Kidney (tissue), 14 donors: ENCODE data around the gene GCNA. TPM values are rescaled to one million over a fixed set of nuclear protein-coding genes. Genes with fewer than 3 reads are reported as not detected.

Source experiments
- DNase-seq, 5 donors: peaks; one replicate each; pipeline ENCODE4 v3.0.0-alpha.2; 2013 to 2020
- FAIRE-seq: peaks from 2 replicates; lab custom pipeline; 2012; peaks lifted over from hg19 to GRCh38; lab: Jason Lieb, UNC
- H3K27ac ChIP-seq, 2 donors: one replicate each; pipeline ENCODE4 v1.7.0; 2013; ENCODE audit warnings: low read depth in 2 of 2, low read length in 2 of 2, inconsistent platforms in 1 of 2
- H3K27me3 ChIP-seq: one replicate; pipeline ENCODE4 v1.7.1; 2013; ENCODE audit warnings: low read length, inconsistent platforms; ENCODE audit not compliant: control insufficient read depth, insufficient read depth
- H3K36me3 ChIP-seq, 3 donors: one replicate each; pipeline versions ENCODE4 v1.7.0 to v1.7.1; 2013; ENCODE audit warnings: low read length in 3 of 3, control low read depth in 1 of 3, inconsistent platforms in 1 of 3; ENCODE audit not compliant: insufficient read depth in 3 of 3, control insufficient read depth in 2 of 3
- H3K4me1 ChIP-seq, 3 donors: one replicate each; pipeline versions ENCODE4 v1.7.0 to v1.7.1; 2013; ENCODE audit warnings: low read length in 3 of 3, inconsistent platforms in 1 of 3, low read depth in 1 of 3; ENCODE audit not compliant: control insufficient read depth in 2 of 3, insufficient read depth in 2 of 3
- H3K4me3 ChIP-seq, 3 donors: one replicate each; pipeline versions ENCODE4 v1.7.0 to v1.8.1; 2013; ENCODE audit warnings: low read length in 3 of 3, control low read depth in 1 of 3, inconsistent platforms in 1 of 3
- H3K9ac ChIP-seq, 3 donors: one replicate each; pipeline versions ENCODE4 v1.7.0 to v1.7.1; 2013; ENCODE audit warnings: low read length in 3 of 3, control low read depth in 1 of 3, inconsistent platforms in 1 of 3
- H3K9me3 ChIP-seq, 3 donors: one replicate each; pipeline versions ENCODE4 v1.7.0 to v1.7.1; 2013; ENCODE audit warnings: low read length in 3 of 3, control low read depth in 1 of 3, inconsistent platforms in 1 of 3; ENCODE audit not compliant: control insufficient read depth in 2 of 3, insufficient read depth in 1 of 3
- CTCF ChIP-seq: IDR thresholded peaks from 3 replicates; pipeline ENCODE4 v1.5.1; 2012; ENCODE audit warnings: mild to moderate bottlenecking, moderate library complexity, borderline replicate concordance; ENCODE audit not compliant: insufficient read depth; ENCODE audit errors: extremely low read depth
- intact Hi-C: fragments of 100-400 bp; cut with DNase I; formaldehyde crosslinking; loops from one replicate; pipeline ENCODE4 v1.11.1; 2022
- polyA plus RNA-seq: library from polyadenylated mRNA; stranded (reverse); fragments of 350-450 nt; fragmentation: Illumina TruSeq; extraction: RNeasy Lipid Tissue Mini Kit (QIAGEN cat#74804); gene quantifications from one replicate; pipeline ENCODE4 v1.2.3, GENCODE V29; 2014; ENCODE audit warnings: low read depth, low replicate concordance; ENCODE audit not compliant: insufficient read depth
- total RNA-seq: library from RNA; stranded (reverse); fragmentation: NEBNext Ultra II Directional; extraction: Animal tissue kit (Norgen Biotek cat#: 25700); gene quantifications from one replicate; pipeline ENCODE4 v1.2.1, GENCODE V29; 2021
- donor health status: control.
- donor health status: control.
- donor health status: control.
- donor health status: control.
- donor health status: control.
- donor health status: DM: yes; HTN: yes; CAD: no.
- donor health status: Normal renal cell carcinoma (clear cell type).

The GCNA gene
- total and polyA plus RNA-seq, 2 donors from 2014 or later, result 1.6 to 2.7 TPM

- FAIRE-seq, result no peak
- Histone ChIP-seq H3K27me3 (no peaks in the 10 kb centered on the region), H3K9me3 (no peaks in the 10 kb centered on the region), H3K4me3 (peak overlapping the region; percentile 96), H3K36me3 (peaks cover 0 to 5% (median 2%) of the 10 kb centered on the region in 3 donors), H3K27ac (peak overlapping the region in 1 of 2 donors; percentile 94), H3K9ac (peak overlapping the region; percentile 41 to 98 (median 97)), H3K4me1 (peaks cover 0 to 9% (median 7%) of the 10 kb centered on the region in 3 donors)
- intact Hi-C loops, result no loop called here
- no peak for TF ChIP-seq CTCF
- DNase-seq, result peak in 1 of 5 donors; percentile 13
Observed at GRCh38 chrX:71534773-71535544, 43.3 kb upstream of the GCNA start.

GRCh38 chrX:71536285-71536684, 42.0 kb upstream of the GCNA start:
- H3K27me3 ChIP-seq, result no peaks in the 10 kb centered on the region
- peaks cover 0 to 5% (median 2%) of the 10 kb centered on the region in 3 donors for H3K36me3 ChIP-seq
- H3K27ac ChIP-seq, result no peak overlapping the region
- no peak for TF ChIP-seq CTCF
- peaks cover 0 to 12% (median 9%) of the 10 kb centered on the region in 3 donors for H3K4me1 ChIP-seq
- FAIRE-seq (no peak), DNase-seq (no peak)
- H3K9ac ChIP-seq, result peak overlapping the region in 1 of 3 donors; percentile 34
- H3K9me3 ChIP-seq, result no peaks in the 10 kb centered on the region
- intact Hi-C loops, result no loop called here
- H3K4me3 ChIP-seq, result peak overlapping the region in 2 of 3 donors; percentile 44 to 50

GRCh38 chrX:71537743-71538142, 40.5 kb upstream of the GCNA start:
- H3K4me3 ChIP-seq, result no peak overlapping the region

More at GRCh38 chrX:71537743-71538142, 40.5 kb upstream of the GCNA start:
- TF ChIP-seq CTCF, result no peak
- Histone ChIP-seq H3K9me3 (no peaks in the 10 kb centered on the region), H3K27me3 (no peaks in the 10 kb centered on the region), H3K4me1 (peaks cover 0 to 14% (median 13%) of the 10 kb centered on the region in 3 donors), H3K9ac (no peak overlapping the region), H3K36me3 (peaks cover 0 to 5% (median 2%) of the 10 kb centered on the region in 3 donors), H3K27ac (no peak overlapping the region)
- FAIRE-seq (no peak), DNase-seq (no peak)
- intact Hi-C loops, result no loop called here
